GM12892 (cell line): ENCODE measurements around the gene HIRIP3.
A peak's percentile ranks its signal among the peaks of the same experiment; 100 is the strongest.

Experiments
- POLR2A ChIP-seq: IDR thresholded peaks from 2 replicates; pipeline ENCODE4 v1.6.1; 2011; ENCODE audit warnings: low read depth, low read length, control low read depth
- POLR2AphosphoS5 ChIP-seq: IDR thresholded peaks from 2 replicates; pipeline ENCODE4 v1.6.1; 2011; ENCODE audit warnings: low read depth, low read length, control low read depth
- TAF1 ChIP-seq: IDR thresholded peaks from 2 replicates; pipeline ENCODE4 v1.6.1; 2011; ENCODE audit warnings: low read depth, mild to moderate bottlenecking, control low read depth, low read length, borderline replicate concordance

- TF ChIP-seq POLR2AphosphoS5 (peak; percentile 81), POLR2A (peak; percentile 84), TAF1 (no peak)
These were observed 21.8 kb downstream of the HIRIP3 start, which contains the start of gene TAOK2 for GRCh38 chr16:29973384-29974246.
